T-cell (primary cell): Measurements from ENCODE around the gene MIDN. TPM values are rescaled to one million over a fixed set of nuclear protein-coding genes. Genes with fewer than 3 reads are reported as not detected.
A peak's percentile ranks its signal among the peaks of the same experiment; 100 is the strongest.

ENCODE experiments used
- ATAC-seq, 4 experiments: fragments of 200-7000 bp in 3 of 4; fragments of 150-1000 bp in 1 of 4; cut with Tn5 transposase; replicated peaks in 1 of 4; 1 replicate in 3 of 4; 2 replicates in 1 of 4; pipeline ENCODE4 v1.10.0; 2021; ENCODE audit warnings: moderate library complexity in 3 of 4, mild to moderate bottlenecking in 2 of 4, moderate number of reproducible peaks in 1 of 4
- CTCF ChIA-PET, 2 donors: fragments of 300-600 bp; sonication (Branson Sonifier 250); formaldehyde crosslinking; loops; one replicate each; lab custom pipeline; 2022; ENCODE audit warnings: antibody characterized with exemption in 2 of 2; lab: Charles Lee
- POLR2A ChIA-PET, 2 donors: fragments of 300-600 bp; sonication (Branson Sonifier 250); formaldehyde crosslinking; loops; one replicate each; lab custom pipeline; 2022; ENCODE audit warnings: antibody characterized with exemption in 2 of 2; lab: Charles Lee
- DNase-seq, 35 experiments: peaks; one replicate each; pipeline versions ENCODE4 v3.0.0 to v3.0.0-alpha.2; 2013 to 2023
- H3K27ac ChIP-seq: one replicate; pipeline ENCODE4 v1.5.1; 2013; ENCODE audit warnings: low read length
- H3K27me3 ChIP-seq, 2 experiments: replicated peaks in 1 of 2; 1 replicate in 1 of 2; 2 replicates in 1 of 2; pipeline versions ENCODE4 v1.6.1 to v1.7.0; 2013; ENCODE audit warnings: low read length in 1 of 2, mixed read lengths in 1 of 2; ENCODE audit not compliant: control insufficient read depth in 2 of 2, insufficient read depth in 2 of 2; ENCODE audit errors: extremely low read depth in 1 of 2
- H3K36me3 ChIP-seq, 2 donors: 1 replicate in 1 of 2; 2 replicates in 1 of 2; pipeline versions ENCODE4 v1.6.1 to v1.7.0; 2013; ENCODE audit warnings: low read length in 1 of 2; ENCODE audit not compliant: control insufficient read depth in 2 of 2, insufficient read depth in 1 of 2; ENCODE audit errors: extremely low read depth in 1 of 2
- H3K4me1 ChIP-seq, 2 experiments: 1 replicate in 1 of 2; 2 replicates in 1 of 2; pipeline versions ENCODE4 v1.6.1 to v1.7.0; 2013; ENCODE audit warnings: low read length in 2 of 2, mixed read lengths in 1 of 2; ENCODE audit not compliant: insufficient read depth in 2 of 2, control insufficient read depth in 1 of 2; ENCODE audit errors: extremely low read depth in 1 of 2
- H3K4me3 ChIP-seq, 2 donors: 1 replicate in 1 of 2; 2 replicates in 1 of 2; pipeline versions ENCODE4 v1.5.1 to v1.7.0; 2013; ENCODE audit warnings: mild to moderate bottlenecking in 2 of 2, low read length in 1 of 2, moderate library complexity in 1 of 2; ENCODE audit not compliant: control insufficient read depth in 1 of 2; ENCODE audit errors: extremely low read depth in 1 of 2
- H3K9me3 ChIP-seq: 2 replicates; pipeline ENCODE4 v1.7.0; 2013
- H3K27ac Mint-ChIP-seq, 2 donors: one replicate each; pipeline ENCODE4 v1.8.0; 2020 to 2021; ENCODE audit warnings: mild to moderate bottlenecking in 2 of 2, mixed read lengths in 2 of 2
- H3K27me3 Mint-ChIP-seq, 2 donors: one replicate each; pipeline ENCODE4 v1.8.0; 2021 to 2022; ENCODE audit warnings: mixed read lengths in 2 of 2
- H3K36me3 Mint-ChIP-seq: one replicate; pipeline ENCODE4 v1.8.0; 2021; ENCODE audit warnings: mixed read lengths
- H3K4me1 Mint-ChIP-seq, 3 donors: one replicate each; pipeline ENCODE4 v1.8.0; 2020 to 2022; ENCODE audit warnings: mixed read lengths in 3 of 3, mild to moderate bottlenecking in 1 of 3
- H3K4me3 Mint-ChIP-seq, 3 donors: one replicate each; pipeline ENCODE4 v1.8.0; 2020 to 2022; ENCODE audit warnings: mild to moderate bottlenecking in 3 of 3, mixed read lengths in 3 of 3, moderate library complexity in 3 of 3
- H3K9me3 Mint-ChIP-seq, 3 donors: one replicate each; pipeline ENCODE4 v1.8.0; 2020 to 2022; ENCODE audit warnings: mixed read lengths in 3 of 3
- WGBS: methylation state at CpG from one replicate; pipeline ENCODE4 v1.1.5; 2013; ENCODE audit warnings: missing lambda C conversion rate; ENCODE audit not compliant: insufficient coverage; 5-methylcytosine and 5-hydroxymethylcytosine counted together
- total RNA-seq, 35 experiments: library from RNA in 6 of 35; stranded (reverse) in 6 of 35; fragments of 120-200 nt in 1 of 35; gene quantifications; one replicate each; pipeline versions ENCODE4 v1.2.1 to v1.2.4 and lab custom pipeline; 2013 to 2026

Gene MIDN
- total RNA-seq, 5 donors from 2014 or later (not counting 1 experiment from before 2014, with no cell fraction given) = 54.0 to 161 (median 66.9) TPM

DNA sequence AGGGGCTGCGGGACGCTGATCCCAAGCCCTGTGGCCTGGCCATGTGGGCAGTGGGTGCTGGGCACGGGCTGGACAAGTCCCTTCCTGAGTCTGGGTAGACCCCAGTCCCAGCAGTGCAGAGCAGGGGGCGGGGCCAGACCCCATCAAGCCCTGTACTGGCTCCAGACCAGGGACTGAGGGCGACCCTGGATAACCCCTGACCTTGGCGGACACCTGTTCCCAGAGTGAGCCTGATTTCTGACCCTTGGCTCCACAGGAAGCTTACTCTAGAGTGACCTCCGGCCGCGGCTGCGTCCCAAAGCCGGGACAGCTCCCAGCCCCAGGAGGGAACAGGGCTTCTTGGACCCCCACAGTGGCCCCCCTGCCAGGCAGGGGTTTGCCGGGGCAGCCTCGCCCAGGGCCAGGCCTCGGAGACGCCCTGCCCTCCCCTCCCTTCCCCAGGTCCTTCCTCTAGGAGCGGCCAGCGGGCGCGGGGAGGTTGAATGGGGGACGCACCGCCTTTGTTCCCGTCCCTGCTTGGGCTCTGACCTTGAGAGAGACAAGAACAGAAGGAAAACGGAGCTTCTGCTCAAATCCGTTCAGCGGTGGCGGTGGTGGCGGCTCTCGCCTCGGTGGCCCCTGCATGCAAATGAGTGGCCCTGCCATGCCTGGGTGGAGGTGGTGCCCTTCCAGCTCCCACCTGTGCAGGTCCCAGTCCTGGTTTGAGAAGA is 35.0 kb downstream of the MIDN start:
- Mint-ChIP-seq H3K36me3 (peaks cover 9% of the 10 kb centered on the region), H3K4me1 (peaks cover 12 to 21% (median 17%) of the 10 kb centered on the region in 3 donors), H3K9me3 (no peaks in the 10 kb centered on the region), H3K4me3 (no peak overlapping the region), H3K27ac (no peak overlapping the region), H3K27me3 (peaks cover 14 to 25% of the 10 kb centered on the region in 2 donors)
- no peak for ATAC-seq
- Histone ChIP-seq H3K9me3 (no peaks in the 10 kb centered on the region), H3K27ac (no peak overlapping the region), H3K27me3 (peaks cover 0 to 47% of the 10 kb centered on the region in 2 experiments), H3K4me1 (peaks cover 0 to 21% of the 10 kb centered on the region in 2 experiments), H3K36me3 (peaks cover 12 to 16% of the 10 kb centered on the region in 2 donors), H3K4me3 (no peak overlapping the region)
- ChIA-PET POLR2A (interaction anchor here in 1 of 2 donors (0.6 kb wide), 1 partner anchor 180 kb away, joined by 3 read pairs; the partner anchor contains the start of gene GPX4), CTCF (interaction anchor here in 1 of 2 donors (0.6 kb wide), 1 partner anchor 67 kb away, joined by 4 read pairs; no protein-coding TSS in a partner anchor)
- DNase-seq = no peak
- WGBS = 85% methylated on average over 25 of the region's 29 CpGs

DNA sequence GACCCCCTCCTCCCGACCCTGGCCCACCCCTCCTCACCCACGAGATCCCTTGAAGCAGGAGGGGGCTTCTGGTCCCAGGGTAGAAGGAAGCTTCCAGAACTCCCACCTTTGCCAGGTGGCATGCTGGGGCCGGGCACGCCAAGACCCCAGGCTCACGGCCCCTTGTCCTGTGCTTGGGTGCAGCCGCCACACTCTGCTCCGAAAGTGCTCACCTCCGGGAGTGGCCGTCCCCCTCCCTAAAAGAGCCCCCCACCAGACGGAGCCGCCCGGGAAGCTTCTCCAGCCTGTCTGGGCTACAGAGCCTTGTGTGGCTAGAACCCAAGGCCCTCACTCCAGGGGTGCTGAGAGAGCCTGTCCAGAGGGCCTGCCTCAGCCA is 35.5 kb downstream of the MIDN start:
- Histone ChIP-seq H3K4me1 (peaks cover 0 to 20% of the 10 kb centered on the region in 2 experiments), H3K27me3 (peaks cover 0 to 53% of the 10 kb centered on the region in 2 experiments), H3K27ac (no peak overlapping the region), H3K9me3 (no peaks in the 10 kb centered on the region), H3K36me3 (peaks cover 9 to 11% of the 10 kb centered on the region in 2 donors), H3K4me3 (no peak overlapping the region)
- DNase-seq (no peak), ATAC-seq (no peak)
- POLR2A ChIA-PET = interaction anchor here in 1 of 2 donors (0.6 kb wide), 1 partner anchor 180 kb away, joined by 3 read pairs; the partner anchor contains the start of gene GPX4
- Mint-ChIP-seq H3K4me1 (peaks cover 12 to 21% (median 17%) of the 10 kb centered on the region in 3 donors), H3K36me3 (peaks cover 9% of the 10 kb centered on the region), H3K9me3 (no peaks in the 10 kb centered on the region), H3K27me3 (peaks cover 15 to 26% of the 10 kb centered on the region in 2 donors), H3K27ac (peak overlapping the region in 1 of 2 donors; percentile 15), H3K4me3 (peak overlapping the region in 1 of 3 donors; percentile 62)
- CTCF ChIA-PET = interaction anchor here in 1 of 2 donors (0.6 kb wide), 1 partner anchor 66 kb away, joined by 4 read pairs; no protein-coding TSS in a partner anchor
- 93% methylated on average over 3 of the region's 12 CpGs for WGBS

- Histone ChIP-seq H3K27ac (no peak overlapping the region), H3K27me3 (peaks cover 0 to 58% of the 10 kb centered on the region in 2 experiments), H3K4me3 (no peak overlapping the region), H3K4me1 (peaks cover 0 to 18% of the 10 kb centered on the region in 2 experiments), H3K36me3 (peaks cover 3 to 6% of the 10 kb centered on the region in 2 donors), H3K9me3 (no peaks in the 10 kb centered on the region)
- CTCF ChIA-PET = no interaction called here
- H3K27ac Mint-ChIP-seq = peak overlapping the region in 1 of 2 donors; percentile 15
- H3K4me3 Mint-ChIP-seq = peak overlapping the region; percentile 25 to 62 (median 26)
- H3K27me3 Mint-ChIP-seq = peaks cover 18 to 31% of the 10 kb centered on the region in 2 donors
- WGBS = 76% methylated on average over 17 of the region's 20 CpGs
- no peak for DNase-seq
- H3K4me1 Mint-ChIP-seq = peaks cover 12 to 20% (median 17%) of the 10 kb centered on the region in 3 donors
- H3K9me3 Mint-ChIP-seq = no peaks in the 10 kb centered on the region
- no peak for ATAC-seq
- POLR2A ChIA-PET = no interaction called here
- peaks cover 9% of the 10 kb centered on the region for H3K36me3 Mint-ChIP-seq
Observed at GRCh38 chr19:1284293-1284978, 36.1 kb downstream of the MIDN start.

GRCh38 chr19:1284979-1285736 is 36.8 kb downstream of the MIDN start:
- Mint-ChIP-seq H3K4me3 (peak overlapping the region; percentile 25 to 62 (median 26)), H3K27ac (no peak overlapping the region), H3K27me3 (peaks cover 18 to 36% of the 10 kb centered on the region in 2 donors), H3K9me3 (no peaks in the 10 kb centered on the region), H3K4me1 (peaks cover 7 to 13% (median 10%) of the 10 kb centered on the region in 3 donors), H3K36me3 (peaks cover 3% of the 10 kb centered on the region)
- DNase-seq = no peak
- POLR2A ChIA-PET = no interaction called here
- 21% methylated on average over 49 of the region's 51 CpGs for WGBS
- Histone ChIP-seq H3K36me3 (no peaks in the 10 kb centered on the region), H3K4me1 (peaks cover 0 to 11% of the 10 kb centered on the region in 2 experiments), H3K9me3 (no peaks in the 10 kb centered on the region), H3K4me3 (no peak overlapping the region), H3K27me3 (peaks cover 0 to 65% of the 10 kb centered on the region in 2 experiments), H3K27ac (no peak overlapping the region)
- CTCF ChIA-PET = no interaction called here
- no peak for ATAC-seq

GRCh38 chr19:1285737-1286360 is 37.5 kb downstream of the MIDN start, which contains the start of gene EFNA2:
TSS of gene EFNA2 (plus strand) at chr19:1285873. CDS start at chr19:1286169, 296 bp downstream.
- Mint-ChIP-seq H3K4me3 (peak within 1 kb of the TSS; percentile 36 to 62 (median 45)), H3K27me3 (peaks cover 18 to 38% of the 10 kb centered on the region in 2 donors), H3K9me3 (no peaks in the 10 kb centered on the region), H3K36me3 (no peaks in the 10 kb centered on the region), H3K27ac (no peak within 1 kb of the TSS), H3K4me1 (peaks cover 7 to 10% (median 8%) of the 10 kb centered on the region in 3 donors)
- Histone ChIP-seq H3K9me3 (no peaks in the 10 kb centered on the region), H3K27ac (no peak within 1 kb of the TSS), H3K36me3 (no peaks in the 10 kb centered on the region), H3K4me3 (no peak within 1 kb of the TSS), H3K4me1 (peaks cover 0 to 10% of the 10 kb centered on the region in 2 experiments), H3K27me3 (peaks cover 0 to 72% of the 10 kb centered on the region in 2 experiments)
- CTCF ChIA-PET = no interaction called here
- ATAC-seq = peak in 2 of 4 experiments; percentile 17 to 19
- POLR2A ChIA-PET = no interaction called here
- DNase-seq = no peak
- under 1% methylated on average over 108 of the region's 113 CpGs for WGBS
